SK-N-MC (cell line): Measurements from ENCODE around the gene PVALEF.

Experiments used
- DNase-seq: peaks from one replicate; pipeline ENCODE4 v3.0.0-alpha.2; 2011; ENCODE audit warnings: low read depth, low spot score
- H3K27ac ChIP-seq: fragments of 200-600 bp; sonication (generic); 2 replicates; pipeline ENCODE4 v1.5.1; 2016; ENCODE audit warnings: mixed run types
- H3K36me3 ChIP-seq: fragments of 200-600 bp; sonication (generic); 2 replicates; pipeline ENCODE4 v1.6.1; 2017; ENCODE audit warnings: antibody characterized with exemption, low read length, mixed read lengths; ENCODE audit not compliant: insufficient read depth
- H3K4me3 ChIP-seq: fragments of 200-600 bp; sonication (generic); 2 replicates; pipeline ENCODE4 v1.5.1; 2016
- H3K9ac ChIP-seq: fragments of 200-600 bp; sonication (generic); 2 replicates; pipeline ENCODE4 v1.8.0; 2017; ENCODE audit warnings: mixed run types, mixed read lengths; ENCODE audit not compliant: insufficient read length
- H3K9me3 ChIP-seq: fragments of 200-600 bp; sonication (generic); 2 replicates; pipeline ENCODE4 v1.6.1; 2017; ENCODE audit warnings: low read depth, mild to moderate bottlenecking, antibody characterized with exemption, low read length, moderate library complexity, mixed read lengths
- EZH2 ChIP-seq: fragments of 200-600 bp; sonication (generic); IDR thresholded peaks from one replicate; pipeline ENCODE4 v1.6.1; 2017; ENCODE audit warnings: antibody characterized with exemption
- FOXP2 ChIP-seq: optimal IDR thresholded peaks from 2 replicates; pipeline ENCODE3; 2011; ENCODE audit warnings: mild to moderate bottlenecking, moderate library complexity; ENCODE audit not compliant: insufficient read depth; ENCODE audit errors: extremely low read length, control extremely low read depth
- POLR2AphosphoS5 ChIP-seq: IDR thresholded peaks from 2 replicates; pipeline ENCODE4 v1.6.1; 2012; ENCODE audit warnings: mild to moderate bottlenecking, low read depth, low read length, borderline replicate concordance

Gene PVALEF

GRCh38 chr17:81127526-81128177 is 37.7 kb upstream of the PVALEF start:
- DNase-seq: no peak
- H3K27ac ChIP-seq: no peak overlapping the region
- H3K9me3 ChIP-seq: no peaks in the 10 kb centered on the region
- no peak overlapping the region for H3K4me3 ChIP-seq
- H3K9ac ChIP-seq: no peak overlapping the region
- no peaks in the 10 kb centered on the region for H3K36me3 ChIP-seq
- no peak for TF ChIP-seq POLR2AphosphoS5
- no peak for TF ChIP-seq EZH2
- no peak for TF ChIP-seq FOXP2

- no peaks in the 10 kb centered on the region for H3K9me3 ChIP-seq
- H3K9ac ChIP-seq: no peak overlapping the region
- DNase-seq: no peak
- H3K36me3 ChIP-seq: no peaks in the 10 kb centered on the region
- TF ChIP-seq FOXP2 (no peak), EZH2 (no peak), POLR2AphosphoS5 (no peak)
- no peak overlapping the region for H3K4me3 ChIP-seq
- no peak overlapping the region for H3K27ac ChIP-seq
Measured at GRCh38 chr17:81128338-81128737, 37.0 kb upstream of the PVALEF start.

DNA sequence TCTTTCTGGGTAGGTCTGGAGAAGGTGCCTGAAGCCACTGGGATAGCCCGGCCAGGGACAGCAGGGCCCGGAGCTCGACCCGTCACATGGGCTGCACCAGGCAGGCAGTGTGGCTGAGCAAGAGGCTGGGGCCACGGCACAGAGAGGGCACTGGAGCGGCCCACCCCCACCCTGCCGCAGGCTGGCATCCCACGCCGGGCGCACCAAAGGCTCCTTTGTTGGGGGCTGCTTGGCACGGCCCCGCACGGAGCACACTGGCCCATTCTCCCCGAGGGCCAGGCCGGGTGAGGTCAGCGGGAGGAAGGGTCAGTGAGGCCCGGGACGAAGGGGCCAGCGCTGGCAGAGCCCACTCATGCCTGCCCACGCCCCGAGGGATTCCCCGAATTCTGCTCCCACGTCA is 36.5 kb upstream of the PVALEF start:
- Histone ChIP-seq H3K9ac (no peak overlapping the region), H3K9me3 (no peaks in the 10 kb centered on the region), H3K4me3 (no peak overlapping the region), H3K27ac (no peak overlapping the region), H3K36me3 (no peaks in the 10 kb centered on the region)
- TF ChIP-seq POLR2AphosphoS5: no peak
- TF ChIP-seq FOXP2: no peak
- TF ChIP-seq EZH2: no peak
- DNase-seq: no peak

DNA sequence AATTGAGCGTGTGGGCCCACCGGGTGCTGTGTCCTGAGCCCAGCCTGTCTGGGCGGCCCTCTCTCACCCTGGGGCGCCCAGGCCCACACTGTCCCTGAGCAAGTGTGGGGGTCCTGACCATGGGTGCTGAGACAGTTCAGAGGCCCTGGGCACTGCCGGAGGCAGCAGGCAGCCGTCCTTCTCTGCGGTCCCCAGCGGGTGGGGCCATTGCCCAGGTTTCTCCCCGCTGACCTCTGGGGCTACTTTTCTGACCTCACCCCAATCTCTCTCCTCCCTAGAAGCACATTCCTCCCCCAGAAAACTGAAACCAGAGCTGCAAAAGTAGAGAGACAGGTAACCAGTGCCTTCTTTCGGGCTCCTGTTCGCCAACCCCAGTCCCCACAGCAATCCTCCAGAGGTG is 36.0 kb upstream of the PVALEF start:
- Histone ChIP-seq H3K4me3 (no peak overlapping the region), H3K27ac (no peak overlapping the region), H3K36me3 (no peaks in the 10 kb centered on the region), H3K9ac (no peak overlapping the region), H3K9me3 (no peaks in the 10 kb centered on the region)
- DNase-seq: no peak
- TF ChIP-seq POLR2AphosphoS5 (no peak), EZH2 (no peak), FOXP2 (no peak)

DNA sequence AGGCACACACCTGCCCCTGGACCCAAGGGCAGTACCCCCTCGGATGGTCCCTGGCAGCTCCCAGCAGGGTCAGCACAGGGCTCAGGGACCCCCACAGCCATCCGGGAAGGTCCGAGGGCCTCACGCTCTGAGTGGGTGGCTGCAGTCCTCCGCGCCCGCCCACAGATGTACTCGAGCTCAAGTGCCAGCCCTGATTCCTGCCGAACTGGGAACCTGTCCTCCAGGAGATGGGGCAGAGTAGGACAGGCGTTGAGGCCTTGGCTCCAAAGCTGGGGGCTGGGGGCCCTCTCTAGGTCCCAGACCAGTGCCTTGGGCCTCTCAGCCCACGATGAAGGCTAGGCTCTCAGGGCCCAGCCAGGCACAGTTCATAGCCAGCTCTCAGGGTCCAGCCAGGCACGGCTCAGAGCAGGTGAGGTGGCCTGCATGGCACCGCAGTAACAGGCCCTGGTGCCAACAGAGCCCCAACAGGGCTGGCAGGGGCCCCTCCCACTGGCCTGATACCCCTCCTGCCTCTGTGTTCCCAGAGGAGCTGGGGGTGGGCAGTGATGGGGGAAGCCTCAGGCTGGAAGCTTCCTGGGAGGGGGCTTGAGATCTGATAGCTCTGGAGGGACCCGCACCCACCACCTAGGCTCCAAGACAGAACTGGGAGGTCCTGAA is 35.5 kb upstream of the PVALEF start:
- Histone ChIP-seq H3K4me3 (no peak overlapping the region), H3K9ac (no peak overlapping the region)

DNA sequence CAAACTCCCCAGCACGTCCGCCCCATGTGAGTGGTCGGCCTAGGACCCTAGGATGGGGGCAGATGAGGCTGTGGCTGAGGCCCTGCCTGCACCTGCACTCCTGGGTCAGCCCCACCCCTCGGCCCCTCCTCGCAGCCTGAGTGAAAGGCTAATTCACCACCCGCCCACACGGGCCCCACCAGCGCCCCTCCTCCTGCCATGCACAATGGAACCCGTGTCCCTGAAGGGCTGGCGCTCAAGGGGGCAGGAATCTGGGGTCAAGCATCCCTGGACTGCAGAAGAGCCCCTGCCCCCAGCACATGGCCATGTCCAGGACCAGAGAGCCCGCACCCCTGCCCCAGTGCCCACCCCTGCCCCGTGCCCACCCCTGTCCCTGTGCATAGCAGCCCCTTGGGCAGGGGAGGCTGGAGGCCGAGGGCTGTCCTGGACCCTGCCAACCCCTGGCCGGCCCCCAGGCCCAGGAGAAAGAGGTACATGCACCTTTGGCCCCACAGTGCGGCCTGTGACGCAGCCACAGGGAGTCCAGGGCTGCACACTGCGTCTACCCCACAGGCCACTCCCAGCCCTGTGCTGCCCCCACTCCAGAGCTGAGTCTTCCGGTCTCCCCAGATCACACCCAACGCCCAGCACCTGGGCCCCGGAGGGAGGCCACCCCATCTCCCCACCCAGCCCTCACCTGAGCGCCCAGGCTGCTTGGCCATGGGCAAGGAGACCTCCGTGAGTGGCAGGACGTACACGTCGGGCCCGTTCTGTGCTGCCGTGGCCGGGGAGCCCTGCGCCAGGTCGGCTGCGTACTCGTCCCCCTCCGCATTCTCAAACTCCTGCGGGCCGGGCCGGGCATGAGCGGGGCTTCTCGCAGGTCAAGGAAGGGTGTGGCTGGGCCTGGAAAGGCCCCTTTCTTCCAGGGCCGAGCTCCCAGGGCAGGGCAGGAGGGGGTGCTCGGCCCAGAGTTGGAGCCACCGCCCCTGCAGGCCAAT is 34.6 kb upstream of the PVALEF start:
- no peak overlapping the region for H3K4me3 ChIP-seq
- no peak for DNase-seq
- H3K9ac ChIP-seq: no peak overlapping the region
- H3K36me3 ChIP-seq: no peaks in the 10 kb centered on the region
- no peaks in the 10 kb centered on the region for H3K9me3 ChIP-seq
- no peak for TF ChIP-seq EZH2
- TF ChIP-seq POLR2AphosphoS5: no peak
- no peak for TF ChIP-seq FOXP2
- H3K27ac ChIP-seq: no peak overlapping the region

More for the DNA sequence above, 35.5 kb upstream of the PVALEF start:
- no peaks in the 10 kb centered on the region for H3K9me3 ChIP-seq
- no peaks in the 10 kb centered on the region for H3K36me3 ChIP-seq
- TF ChIP-seq POLR2AphosphoS5 (no peak), EZH2 (no peak), FOXP2 (no peak)
- DNase-seq: no peak
- no peak overlapping the region for H3K27ac ChIP-seq

DNA sequence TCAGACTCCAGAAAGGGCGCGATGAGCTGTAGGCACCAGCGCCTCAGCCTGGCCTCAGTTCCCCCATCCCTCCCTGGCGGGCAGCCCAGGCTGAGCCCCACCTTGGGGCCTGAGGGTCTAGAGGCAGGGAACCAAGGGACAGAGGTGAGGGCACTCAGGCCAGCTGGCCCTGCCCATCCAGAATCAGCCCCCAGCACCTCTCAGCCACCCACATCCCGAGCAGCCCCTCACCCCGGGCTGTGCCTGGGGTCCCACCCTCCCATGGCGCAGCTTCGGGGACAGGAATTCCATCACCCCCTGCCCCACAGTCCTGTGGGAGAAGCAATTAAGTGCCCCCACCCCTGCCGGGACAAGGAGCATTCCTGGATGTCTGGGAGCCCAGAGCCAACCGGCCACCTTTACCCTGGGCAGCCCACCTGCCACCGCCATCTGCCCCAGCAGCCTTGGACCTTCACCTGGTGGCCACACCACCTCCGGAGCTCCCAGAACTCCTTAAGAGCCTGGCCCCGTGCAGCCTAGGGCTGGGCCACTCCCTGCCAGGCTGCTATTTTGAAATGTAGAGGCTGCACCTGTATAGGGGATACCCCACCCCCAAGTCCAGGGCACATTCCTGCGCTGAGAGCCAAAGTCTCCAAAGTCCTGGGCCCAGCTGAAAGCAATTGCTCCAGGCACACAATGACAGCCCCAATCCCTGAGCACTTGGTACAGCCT is 33.7 kb upstream of the PVALEF start:
- no peaks in the 10 kb centered on the region for H3K36me3 ChIP-seq
- TF ChIP-seq POLR2AphosphoS5: no peak
- TF ChIP-seq EZH2: no peak
- no peak for TF ChIP-seq FOXP2
- DNase-seq: no peak
- H3K27ac ChIP-seq: no peak overlapping the region
- H3K9me3 ChIP-seq: no peaks in the 10 kb centered on the region
- H3K4me3 ChIP-seq: no peak overlapping the region
- no peak overlapping the region for H3K9ac ChIP-seq

DNA sequence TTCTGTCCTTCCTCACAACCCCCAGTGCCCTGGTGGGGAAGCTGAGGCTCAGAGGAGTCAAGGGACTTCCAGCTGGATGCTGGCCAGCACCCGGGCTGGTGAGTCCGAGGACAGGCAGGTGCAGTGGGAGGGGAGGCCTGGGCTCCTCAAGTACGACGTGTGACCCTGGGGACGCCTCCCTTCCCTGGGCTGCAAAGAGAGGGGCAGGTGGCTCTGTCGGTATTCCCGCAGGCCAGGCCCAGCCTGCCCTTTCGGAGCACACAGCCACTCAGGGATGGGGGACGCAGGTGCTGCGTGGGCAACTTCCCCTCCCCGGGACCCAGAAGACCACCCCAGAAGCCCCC is 33.1 kb upstream of the PVALEF start:
- no peak overlapping the region for H3K9ac ChIP-seq
- no peaks in the 10 kb centered on the region for H3K9me3 ChIP-seq
- H3K4me3 ChIP-seq: no peak overlapping the region
- DNase-seq: no peak
- TF ChIP-seq POLR2AphosphoS5 (no peak), EZH2 (no peak), FOXP2 (no peak)
- no peak overlapping the region for H3K27ac ChIP-seq
- H3K36me3 ChIP-seq: no peaks in the 10 kb centered on the region
